HG03342 (cell line): ENCODE results near the gene XXYLT1.

ENCODE experiments used
- ATAC-seq: cut with Tn5 transposase; IDR thresholded peaks from one replicate; pipeline ENCODE4 v1.9.1; 2021; ENCODE audit warnings: mild to moderate bottlenecking, moderate library complexity; ENCODE audit not compliant: unreplicated experiment

XXYLT1 gene

DNA sequence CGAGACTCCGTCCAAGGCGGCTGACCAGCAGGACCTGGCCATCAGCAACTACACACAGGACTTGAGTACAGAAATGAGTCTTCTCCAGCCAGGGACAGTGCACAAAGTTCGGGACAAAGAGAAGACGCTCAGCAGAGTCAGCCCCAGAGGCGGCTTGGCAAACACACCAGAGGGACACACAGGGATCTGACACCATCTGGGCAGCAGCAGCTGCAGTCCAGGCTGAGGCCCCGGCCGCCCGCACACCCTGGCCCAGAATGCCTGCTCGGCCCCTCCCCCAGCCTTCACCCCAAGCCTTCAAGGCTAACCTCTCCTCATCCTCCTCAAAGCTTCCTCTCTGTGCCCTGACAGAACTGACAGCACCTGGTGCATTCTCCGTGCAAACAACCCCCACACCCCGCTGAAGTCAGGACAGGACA, 61.1 kb downstream of the XXYLT1 start:
- no peak for ATAC-seq

DNA sequence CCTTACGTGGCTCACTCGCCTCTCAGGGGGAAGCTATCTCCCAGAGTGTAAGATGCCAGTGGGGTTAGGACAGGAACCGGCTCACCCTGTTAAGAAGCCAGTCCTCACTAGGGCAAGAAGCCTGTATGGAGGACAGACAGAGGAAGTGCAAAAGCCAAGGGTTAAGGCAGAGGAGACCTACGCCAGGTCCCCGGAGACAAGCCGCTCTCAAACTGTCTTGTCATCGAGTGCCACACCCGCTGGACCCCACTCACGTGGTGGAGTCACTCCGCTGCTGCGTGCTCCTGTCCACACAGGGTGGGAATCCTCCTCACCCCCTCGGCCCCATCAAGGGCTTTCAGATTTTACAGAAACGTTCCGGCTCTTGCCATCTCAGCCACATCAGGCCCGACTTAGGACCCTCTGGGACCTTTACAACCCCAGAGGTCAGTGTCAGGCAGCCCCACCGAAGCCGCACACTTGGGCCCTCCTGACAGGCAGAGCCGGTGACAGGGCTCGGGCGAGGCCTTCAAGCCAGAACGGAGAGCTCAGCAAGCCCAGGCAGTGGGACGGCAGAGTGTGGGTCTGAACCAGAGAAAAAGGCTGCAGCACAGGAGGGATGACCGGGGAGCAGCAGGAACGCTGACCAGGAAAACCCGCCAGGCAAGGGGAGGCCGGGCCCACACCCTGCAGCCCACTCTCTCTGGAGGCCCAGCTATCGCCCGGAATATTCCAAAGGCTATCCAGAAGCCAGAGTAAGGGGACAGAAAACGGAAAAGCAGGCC, 61.7 kb downstream of the XXYLT1 start:
- no peak for ATAC-seq

GRCh38 chr3:195208631-195209030, 62.3 kb downstream of the XXYLT1 start:
- ATAC-seq, result no peak

DNA sequence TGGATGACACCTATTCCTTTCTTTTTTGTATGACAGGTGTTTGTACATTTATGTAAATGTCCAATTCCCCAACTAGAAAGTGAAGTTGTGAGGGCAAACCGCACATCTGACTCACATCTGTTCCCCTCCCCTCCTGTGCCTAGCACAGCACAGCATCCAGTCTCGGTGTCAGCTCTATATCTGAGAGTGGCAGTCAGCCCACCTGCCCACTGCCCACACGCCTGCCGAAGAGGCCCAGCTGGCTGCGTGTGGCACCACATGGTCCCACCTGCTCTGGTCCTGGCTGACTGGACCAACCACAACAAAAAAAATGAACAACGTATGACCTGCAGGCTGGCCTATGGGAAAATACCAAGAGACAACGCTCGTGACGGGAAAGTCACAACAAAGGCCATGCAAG, 62.8 kb downstream of the XXYLT1 start:
- peak; percentile 92 for ATAC-seq

GRCh38 chr3:195207731-195208130, 63.2 kb downstream of the XXYLT1 start:
- no peak for ATAC-seq

- ATAC-seq, result no peak
Measured at GRCh38 chr3:195207056-195207455, 63.9 kb downstream of the XXYLT1 start.

GRCh38 chr3:195204360-195205163, 66.4 kb downstream of the XXYLT1 start:
- no peak for ATAC-seq

GRCh38 chr3:195203606-195204005, 67.4 kb downstream of the XXYLT1 start:
- ATAC-seq, result no peak

GRCh38 chr3:195201295-195201694, 69.7 kb downstream of the XXYLT1 start:
- ATAC-seq, result no peak

DNA sequence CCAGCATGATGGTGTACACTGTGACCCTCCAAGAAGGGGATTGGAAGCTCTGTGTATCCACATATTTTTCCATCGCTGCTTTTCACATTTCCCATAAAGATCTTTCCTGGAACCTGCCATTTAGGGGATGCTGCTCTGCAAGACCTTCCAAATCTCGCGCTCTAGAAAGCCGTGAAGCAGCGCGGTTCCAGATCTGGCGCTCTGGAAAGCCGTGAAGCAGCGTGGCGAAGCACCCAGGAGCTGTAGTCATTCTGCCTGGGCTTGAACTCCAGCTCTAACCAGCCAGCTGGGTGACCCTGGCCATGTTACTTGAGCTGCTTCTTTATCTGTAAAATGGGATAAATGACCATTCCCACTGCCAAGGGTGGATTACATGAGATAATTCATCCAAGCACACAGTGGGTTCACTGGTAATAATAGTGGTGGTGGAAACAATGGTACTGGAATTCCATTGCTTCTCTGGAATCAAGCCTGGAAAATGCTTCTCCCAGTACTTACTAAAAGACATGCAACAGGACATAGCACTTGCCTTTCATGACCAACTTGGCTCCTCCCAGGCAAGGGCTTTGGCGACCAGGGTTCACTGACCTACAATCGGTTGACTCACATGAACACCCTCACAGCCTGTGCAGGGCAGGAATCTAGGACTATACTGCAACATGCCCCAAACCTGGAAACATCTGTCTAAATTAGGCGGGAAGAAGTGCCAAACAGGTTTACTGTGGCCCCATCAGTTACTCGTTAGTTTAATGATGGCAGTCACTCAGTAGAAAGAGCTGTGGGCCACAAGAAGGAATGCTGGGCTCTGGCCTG, 70.7 kb downstream of the XXYLT1 start:
- no peak for ATAC-seq

GRCh38 chr3:195198426-195199346, 72.3 kb downstream of the XXYLT1 start:
- ATAC-seq, result no peak

GRCh38 chr3:195197765-195198425, 73.1 kb downstream of the XXYLT1 start:
- ATAC-seq, result no peak

DNA sequence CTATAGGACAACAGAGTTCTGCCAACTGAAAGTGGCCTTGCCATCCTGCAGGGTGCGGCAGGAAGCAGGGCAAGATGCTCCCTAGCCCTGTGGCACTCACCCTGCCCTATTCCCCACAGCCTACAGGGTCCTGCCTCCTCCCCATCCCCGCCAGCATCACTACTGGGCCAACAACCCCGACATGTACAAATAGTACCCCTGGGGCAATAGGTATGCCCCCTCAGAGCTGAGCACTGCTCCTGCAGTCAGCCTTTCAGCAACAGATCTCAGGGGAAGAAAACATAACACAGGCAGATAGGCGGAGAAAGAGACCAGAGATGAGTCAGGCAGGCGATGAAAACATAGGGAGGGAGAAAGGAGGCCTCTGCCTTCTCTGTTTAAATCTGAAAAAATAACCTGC, 74.7 kb downstream of the XXYLT1 start:
- no peak for ATAC-seq

DNA sequence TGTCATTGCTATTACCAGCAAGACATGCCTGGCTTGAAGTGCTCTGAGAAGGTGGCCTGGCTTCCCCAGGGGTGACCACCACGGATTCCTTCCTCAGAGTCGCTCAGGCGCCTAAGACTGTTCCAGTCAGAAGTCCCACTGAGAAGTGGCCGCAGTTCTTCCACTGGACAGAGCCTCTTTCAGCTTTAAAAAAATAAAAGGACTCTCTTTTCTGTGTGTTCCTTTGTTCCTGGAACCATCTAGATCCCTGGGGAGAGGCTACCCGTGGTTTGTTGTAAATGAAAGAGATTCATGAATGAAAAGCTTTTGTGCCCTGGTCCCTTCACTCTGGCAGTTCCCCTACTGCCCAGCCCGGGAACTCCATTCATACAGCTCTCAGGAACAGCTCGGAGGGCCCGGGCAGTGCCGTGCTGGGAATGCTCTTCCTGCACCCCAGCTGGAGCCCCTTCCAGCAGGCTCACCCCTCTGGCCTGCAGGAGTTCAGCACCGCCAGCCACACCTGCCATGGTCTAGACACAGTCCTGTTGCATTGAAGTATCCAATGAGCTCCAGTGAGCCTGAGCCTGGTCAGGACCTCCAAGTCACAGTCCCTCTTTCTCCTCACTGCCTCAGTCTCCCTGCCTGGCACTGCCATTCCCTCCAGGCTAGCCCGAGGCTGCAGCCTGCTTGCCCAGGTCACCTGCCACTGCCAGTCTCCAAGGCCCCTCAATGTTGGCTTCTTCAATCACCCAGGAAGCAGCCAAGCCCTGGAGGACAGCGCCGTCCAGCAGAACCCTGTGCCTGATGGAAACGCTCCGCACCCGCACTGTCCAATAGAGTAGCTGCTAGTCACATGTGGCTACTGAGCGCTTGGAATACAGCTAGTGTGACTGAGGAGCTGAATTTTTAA, 75.4 kb downstream of the XXYLT1 start:
- no peak for ATAC-seq

DNA sequence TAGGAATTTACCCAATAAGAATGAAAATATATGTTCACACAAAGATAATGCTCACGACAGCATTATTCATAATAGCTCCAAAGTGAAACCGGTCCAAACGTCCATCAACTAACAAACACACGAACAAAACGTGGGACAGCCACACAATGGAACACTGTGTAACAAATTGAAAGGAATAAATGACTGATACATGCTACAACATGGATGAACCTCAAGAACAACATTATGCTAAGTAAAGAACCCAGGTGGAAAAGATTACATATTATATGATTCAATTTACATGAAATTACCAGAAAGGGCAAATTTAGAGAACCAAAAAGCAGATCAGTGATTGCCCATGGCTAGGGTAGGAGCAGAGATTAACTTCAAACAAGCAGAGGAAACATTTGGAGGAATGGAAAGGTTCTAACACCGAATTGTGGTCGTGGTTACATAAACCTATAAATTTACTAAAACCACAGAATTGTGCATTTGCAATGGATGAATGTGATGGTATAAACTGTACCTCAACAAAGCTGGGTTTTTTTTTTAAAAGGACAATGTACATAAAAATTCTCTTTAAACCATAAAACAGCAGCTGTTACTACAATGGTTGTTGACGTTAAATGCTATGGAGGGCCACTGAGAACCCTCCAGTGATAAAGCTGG, 76.3 kb downstream of the XXYLT1 start:
- ATAC-seq, result no peak

DNA sequence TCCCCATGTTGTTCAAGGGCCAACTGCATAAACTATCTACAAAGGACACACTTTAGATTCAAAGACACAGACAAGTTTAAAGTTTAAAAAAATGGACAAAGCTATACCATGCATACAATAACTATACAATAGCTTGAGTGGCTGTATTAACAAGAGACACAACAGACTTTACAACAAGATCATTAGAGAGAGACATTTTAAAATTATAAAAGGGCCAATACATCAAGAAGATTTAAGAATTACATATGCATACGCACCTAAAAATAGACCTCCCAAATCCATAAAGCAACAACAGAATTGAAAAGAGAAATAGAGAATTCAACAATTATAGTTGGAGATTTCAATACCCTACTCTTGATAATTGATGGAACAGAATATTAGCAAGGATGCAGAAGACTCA, 79.4 kb downstream of the XXYLT1 start:
- ATAC-seq, result no peak

DNA sequence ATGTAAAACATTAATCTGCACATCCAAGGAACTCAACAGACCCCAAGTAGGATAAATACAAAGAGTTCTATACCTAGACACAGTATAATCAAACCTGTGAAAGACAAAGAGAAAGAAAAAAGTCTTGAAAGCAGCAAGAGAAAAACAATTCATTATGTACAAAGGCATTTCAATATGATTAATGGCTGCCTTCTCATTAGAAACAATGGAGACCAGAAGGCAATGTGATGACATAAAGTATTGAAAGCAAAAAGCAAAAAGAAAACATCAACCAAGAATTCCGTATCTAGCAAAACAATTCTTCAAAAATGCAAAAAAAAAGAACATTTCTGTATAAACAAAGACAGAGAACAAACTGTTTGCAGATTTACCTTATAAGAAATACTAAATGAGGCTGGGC, 81.1 kb downstream of the XXYLT1 start:
- ATAC-seq, result no peak

DNA sequence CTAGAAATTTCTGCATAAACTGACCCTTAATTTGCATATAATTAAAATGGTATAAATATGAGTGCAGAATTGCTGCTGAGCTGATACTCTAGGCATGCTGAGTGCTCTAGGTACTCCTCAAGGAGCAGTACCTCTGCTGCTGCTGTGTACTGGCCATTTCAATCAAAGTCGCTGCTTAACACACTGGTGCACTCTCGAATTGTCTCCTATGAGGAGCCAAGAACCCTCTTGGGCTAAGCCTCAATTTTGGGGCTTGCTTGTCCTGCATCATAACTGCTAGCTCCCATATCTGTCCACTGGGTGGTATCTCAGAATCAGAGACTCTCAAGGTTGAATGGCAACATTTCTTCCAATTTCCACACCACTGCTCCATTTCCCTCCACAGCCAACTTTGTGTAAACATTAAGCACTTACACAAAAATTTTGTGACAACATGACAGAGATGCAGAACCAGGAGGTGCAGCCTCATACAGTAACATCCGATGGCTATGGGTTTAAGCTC, 82.5 kb downstream of the XXYLT1 start:
- ATAC-seq, result no peak
